HG03571 (cell line): Measurements from ENCODE around the gene KCNG2.
A peak's percentile ranks its signal among the peaks of the same experiment; 100 is the strongest.

Source experiments
- ATAC-seq: cut with Tn5 transposase; IDR thresholded peaks from one replicate; pipeline ENCODE4 v1.9.1; 2021; ENCODE audit not compliant: unreplicated experiment

The KCNG2 gene

DNA sequence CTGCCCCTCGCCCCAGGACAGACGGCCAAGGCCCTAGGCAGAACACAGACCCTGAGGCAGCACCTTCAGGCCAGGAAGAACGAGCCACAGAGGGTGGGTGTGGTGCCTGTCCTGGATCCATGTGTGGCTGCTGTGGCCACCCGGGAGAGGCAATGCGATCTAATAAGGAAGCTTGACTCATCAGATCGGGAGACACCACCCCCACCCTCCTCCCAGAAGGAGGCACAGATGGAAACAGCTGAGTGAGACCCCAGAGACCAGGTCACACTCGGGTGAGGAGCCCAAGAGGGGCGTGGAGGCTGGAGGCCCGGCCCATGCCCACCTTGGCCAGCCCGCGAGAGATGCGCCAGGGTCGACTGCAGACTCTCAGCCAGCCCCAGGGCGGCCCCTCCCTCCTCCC lies 20.3 kb downstream of the KCNG2 start:
- ATAC-seq, result no peak

DNA sequence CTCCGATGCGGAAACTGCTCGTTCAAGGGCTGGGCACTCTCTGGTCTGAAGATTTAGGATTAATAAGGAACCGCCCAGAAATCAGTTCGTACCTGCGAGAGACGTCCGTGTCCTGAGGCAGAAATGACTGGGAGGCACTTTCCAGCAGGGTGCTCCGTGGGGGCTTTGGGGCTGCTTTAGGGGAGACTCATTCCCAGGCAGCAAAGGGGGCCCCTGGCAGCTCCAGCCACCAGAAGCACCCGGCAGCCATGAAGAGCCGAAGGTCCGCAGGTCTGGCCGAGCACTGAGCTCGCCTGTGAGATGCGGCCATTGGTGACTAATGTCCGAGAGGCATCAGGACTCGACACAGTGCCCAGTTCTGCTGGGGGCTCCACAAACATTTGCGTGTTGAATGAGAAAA lies 20.9 kb downstream of the KCNG2 start:
- no peak for ATAC-seq

DNA sequence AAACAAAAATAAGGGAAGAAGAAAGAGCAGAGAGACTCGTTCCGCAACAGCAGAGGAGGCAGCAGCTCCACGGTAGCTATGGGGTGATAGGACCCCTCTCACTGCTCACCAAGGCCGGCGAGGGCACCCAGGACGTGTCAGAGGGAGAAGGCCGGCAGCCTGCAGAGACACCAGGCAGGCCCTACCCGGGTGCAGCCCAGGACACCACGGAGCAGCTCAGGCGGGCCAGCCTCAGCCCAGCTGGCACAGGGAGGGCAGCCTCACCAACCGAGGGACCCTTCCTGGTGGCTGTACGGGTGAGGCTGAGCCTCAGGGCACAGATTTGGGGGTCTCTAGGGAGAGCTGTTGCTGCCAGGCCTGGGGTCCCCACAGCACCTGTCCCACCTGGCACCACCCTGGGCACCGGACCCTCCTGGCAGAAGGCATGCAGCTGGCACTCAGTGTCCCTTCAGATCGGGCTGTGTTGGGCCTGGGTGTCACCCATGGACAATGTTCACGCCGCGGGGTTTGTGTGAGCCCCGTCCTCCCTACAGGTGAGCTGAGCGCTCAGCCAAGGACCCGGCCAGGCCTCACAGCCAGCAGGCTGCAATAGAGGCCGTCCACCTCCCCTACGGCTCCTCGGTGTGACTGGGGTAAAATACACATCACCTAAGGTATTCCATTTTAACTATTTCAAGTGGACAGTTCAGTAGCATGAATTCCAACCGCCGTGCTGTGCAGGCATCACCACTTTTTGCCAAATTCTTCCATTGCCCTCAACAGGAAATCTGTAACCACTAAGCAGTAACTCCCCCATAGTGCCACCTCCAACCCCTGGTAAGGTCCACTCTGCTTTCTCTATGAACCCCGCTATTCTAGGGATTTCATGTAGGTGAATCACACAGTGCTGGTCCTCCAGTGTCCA lies 21.6 kb downstream of the KCNG2 start:
- no peak for ATAC-seq

DNA sequence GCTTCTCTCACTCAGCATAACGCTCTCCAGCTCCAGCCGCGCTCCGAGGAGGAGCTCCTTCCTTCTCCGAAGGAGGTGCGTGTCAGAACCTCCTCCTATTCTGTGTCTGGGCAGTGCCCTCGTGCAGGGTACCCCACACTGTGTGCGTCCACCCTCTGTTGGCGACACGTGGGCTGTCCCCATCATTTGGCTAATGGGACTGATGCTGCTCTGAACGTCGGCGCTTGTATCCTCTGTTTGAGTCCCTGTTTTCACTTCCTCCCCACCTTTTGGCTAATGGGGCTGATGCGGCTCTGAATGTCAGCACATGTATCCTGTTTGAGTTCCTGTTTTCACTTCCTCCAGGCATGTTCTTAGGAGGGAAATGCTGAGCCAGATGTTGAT lies 22.2 kb downstream of the KCNG2 start:
- peak; percentile 74 for ATAC-seq

DNA sequence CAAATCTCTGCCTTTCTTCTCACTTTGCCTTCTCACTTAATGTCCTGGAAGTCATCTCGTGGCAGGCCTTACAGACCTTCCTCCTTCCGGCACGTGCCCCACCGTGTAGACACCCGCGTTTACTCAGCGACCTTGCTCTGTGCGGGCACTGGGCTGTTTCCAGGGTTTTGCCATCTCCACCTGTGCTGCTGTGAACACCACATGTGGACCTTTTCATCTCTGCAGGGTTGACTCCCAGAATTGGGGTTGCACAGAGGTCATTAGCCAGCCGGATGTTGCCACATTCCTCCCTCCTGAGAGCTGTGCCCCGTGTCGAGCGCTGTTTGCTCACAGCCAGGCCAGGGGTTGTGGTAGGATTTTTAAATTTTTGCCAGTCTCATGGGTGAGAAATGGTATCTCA lies 25.4 kb downstream of the KCNG2 start:
- ATAC-seq, result no peak

DNA sequence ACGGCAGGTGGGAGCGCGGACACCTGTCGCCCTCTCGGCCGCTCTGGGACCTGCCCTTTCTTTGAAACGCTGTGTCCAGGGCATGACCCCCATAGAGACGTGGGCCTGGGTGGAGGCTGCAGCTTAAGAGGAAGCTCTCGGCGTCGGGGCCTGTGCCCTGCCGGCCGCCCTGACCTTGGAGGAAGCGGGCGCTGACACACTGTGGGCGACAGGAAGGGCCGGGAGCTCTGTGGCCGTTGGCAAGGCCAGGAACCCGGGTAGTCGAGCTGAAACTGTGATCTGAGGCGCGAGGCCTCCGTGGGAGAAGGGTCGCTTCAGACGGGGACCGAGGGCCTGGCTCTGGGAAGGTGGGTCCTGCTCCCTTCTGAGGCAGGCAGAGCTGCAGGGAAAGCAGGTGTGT lies 28.2 kb downstream of the KCNG2 start:
- ATAC-seq, result no peak

DNA sequence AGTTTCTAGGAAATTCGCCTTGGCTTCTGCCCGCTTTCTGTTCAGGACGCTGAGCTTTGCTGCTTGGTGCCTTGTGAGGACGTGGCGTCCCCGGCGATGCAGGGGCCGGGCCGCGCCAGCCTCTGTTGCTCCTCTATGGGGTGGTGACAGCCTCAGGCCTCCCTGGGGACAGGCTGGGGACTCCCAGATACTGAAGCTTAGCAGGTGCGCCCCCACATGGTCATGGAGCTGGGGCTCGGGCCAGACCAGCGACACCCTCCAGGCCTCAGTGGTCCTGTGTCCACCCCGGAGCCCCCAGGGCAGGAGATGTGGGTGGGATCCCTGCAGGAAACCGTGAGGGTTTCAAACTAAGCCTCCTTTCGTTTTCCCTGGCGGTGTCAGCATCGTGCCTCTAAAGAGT lies 29.2 kb downstream of the KCNG2 start:
- no peak for ATAC-seq

DNA sequence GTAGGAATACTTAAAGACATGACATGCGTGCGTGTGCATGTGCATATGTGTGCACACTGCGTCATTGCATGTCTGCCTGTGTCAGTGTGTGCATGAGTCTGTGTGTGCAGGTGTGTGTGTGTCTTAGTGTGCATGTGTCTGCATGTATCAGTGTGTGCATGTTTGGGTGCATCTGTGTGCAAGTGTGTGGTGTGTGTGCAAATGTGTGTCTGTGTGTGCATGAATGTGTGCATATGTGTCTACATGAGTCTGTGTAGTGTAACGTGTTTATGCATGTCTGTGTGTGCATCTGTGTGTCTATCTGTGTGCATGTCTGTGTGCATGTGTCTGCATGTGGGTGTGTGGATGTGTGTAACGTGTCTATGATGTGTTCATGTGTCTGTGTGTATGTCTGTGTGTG lies 30.5 kb downstream of the KCNG2 start:
- no peak for ATAC-seq

DNA sequence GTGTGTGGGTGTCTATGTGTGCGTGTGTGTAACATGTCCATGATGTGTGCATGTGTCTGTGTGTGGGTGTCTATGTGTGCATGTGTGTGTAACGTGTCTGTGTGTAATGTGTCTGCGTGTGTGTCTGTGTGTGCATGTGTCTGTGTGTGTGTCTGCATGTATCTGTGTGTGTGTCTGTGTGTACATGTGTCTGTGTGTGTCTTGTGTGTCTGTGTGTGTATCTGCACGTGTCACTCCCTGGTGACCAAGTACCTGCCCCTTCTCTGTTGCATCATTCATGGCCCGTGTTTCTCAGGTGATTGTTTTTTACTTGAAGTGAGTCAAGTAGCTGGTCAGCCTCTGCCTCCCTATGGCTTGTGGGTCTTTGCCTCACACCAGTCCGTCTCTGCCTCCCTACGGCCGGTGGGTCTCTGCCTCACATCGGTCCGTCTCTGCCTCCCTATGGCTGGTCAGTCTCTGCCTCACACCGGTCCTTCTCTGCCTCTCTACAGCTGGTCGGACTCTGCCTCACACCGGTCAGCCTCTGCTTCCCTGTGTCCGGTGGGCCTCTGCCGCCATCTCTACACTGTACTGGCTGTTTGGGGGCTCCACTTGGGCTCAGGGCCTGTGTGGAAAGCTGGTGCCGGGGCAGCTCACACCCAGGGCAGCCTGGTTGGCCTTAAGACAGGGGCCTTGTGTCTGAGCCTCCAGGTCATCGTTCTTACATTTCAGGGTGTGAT lies 31.6 kb downstream of the KCNG2 start:
- no peak for ATAC-seq

DNA sequence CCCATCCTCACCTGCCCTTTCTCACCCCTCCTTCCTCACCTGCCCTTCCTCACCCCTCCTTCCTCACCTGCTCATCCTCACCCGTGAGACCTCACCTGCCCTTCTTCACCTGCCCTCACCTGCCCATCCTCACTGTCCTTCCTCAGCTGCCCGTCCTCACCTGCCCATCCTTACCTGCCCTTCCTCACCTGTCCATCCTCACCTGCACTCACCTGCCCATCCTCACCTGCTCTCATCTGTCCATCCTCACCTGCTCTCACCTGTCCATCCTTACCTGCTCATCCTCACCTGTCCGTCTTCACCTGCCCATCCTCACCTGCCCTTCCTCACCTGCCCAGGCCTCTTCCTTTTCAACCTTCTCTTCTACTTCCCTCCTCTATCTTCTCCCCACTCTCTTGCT lies 34.4 kb downstream of the KCNG2 start:
- no peak for ATAC-seq

DNA sequence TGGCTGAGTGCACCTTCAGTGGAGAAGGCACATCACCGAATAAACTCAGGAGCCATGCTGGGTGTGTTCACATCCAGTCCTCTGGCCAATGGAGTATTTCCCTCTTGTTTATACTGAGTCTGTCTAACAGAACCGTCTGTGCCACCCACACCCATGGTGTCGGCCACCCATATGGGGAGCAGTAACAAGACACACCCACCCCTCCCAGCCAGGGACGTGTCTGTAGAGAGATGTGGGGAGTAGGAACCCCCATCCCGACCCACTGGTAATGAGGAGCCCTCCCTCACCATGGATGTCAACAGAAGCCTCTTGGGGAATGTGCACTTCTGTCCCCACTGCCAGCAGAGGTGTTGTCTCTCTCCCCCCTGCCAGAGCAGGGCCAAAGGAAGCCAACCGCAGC lies 37.1 kb downstream of the KCNG2 start:
- ATAC-seq, result no peak

DNA sequence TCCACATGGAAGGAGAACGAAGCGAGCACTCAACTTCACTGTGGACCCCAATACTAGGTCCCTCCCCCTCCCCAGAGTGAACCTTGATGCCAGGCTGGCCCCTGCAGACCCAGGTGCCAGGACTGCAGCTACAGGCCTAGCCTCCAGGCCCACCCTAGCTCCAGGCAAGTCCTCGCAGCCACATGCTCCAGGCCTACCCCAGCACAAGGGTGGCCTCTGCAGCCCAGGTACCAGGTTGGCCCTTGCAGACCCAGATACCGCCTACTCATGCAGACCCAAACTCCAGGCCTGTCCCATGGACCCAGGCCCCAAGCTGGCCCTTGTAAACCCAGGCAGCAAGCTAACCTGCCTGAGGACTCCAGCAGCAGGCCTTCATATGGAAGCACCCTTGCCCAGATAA lies 44.2 kb downstream of the KCNG2 start:
- no peak for ATAC-seq

DNA sequence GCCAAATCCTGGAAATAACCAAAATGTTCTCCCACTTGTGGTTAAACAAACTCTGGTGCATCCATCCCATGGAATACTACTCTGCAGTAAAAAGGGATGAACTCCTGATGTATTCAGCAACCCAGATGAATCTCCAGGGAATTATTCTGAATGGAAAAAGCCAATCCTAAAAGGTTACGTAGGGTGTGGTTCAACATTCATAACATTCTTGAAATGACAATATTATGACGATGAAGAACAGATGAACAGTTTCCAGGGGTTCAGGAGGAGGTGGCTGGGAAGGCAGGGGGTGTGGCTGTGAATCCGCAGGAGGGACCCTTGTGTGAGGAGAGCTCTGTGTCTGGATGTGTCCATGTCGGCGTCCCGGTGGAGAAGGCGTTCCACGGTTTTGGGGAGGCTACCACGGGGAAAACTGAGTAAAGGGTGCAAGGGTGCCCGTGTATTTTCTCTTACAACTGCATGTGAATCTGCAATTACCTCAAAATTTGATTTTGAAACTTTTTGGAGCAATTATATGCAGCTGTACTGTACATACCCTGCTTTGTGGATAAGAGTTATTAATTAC lies 47.3 kb downstream of the KCNG2 start:
- ATAC-seq, result no peak

DNA sequence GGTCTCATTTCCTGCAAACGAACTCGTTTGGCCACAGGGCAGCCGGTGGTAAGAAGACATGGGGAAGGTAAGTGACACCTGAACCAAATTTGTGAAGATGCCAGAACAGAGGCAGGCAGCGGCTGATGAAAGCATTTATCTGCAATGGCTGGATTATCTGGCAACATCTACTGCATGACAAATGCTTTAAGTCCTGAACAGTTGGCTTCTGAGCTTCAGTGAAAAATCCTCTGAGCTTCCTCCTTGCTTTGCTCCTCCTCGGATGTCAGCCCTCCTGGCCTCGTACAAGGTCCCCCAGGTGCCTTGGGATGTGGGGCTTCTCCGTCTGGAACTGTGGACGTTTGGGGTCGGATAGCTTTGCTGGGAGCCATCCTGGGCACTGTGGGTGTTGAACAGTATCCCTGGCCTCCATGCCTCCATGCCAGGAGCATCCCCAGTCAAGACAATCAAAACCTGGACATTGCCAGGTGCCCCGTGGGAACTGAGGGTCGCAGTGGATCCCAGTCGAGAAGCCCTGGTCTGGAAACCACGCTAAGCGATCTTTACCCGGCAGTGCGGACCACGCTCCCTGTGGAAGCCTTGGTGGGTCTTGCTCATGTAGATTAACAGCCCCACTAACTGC lies 49.3 kb downstream of the KCNG2 start:
- ATAC-seq, result no peak

DNA sequence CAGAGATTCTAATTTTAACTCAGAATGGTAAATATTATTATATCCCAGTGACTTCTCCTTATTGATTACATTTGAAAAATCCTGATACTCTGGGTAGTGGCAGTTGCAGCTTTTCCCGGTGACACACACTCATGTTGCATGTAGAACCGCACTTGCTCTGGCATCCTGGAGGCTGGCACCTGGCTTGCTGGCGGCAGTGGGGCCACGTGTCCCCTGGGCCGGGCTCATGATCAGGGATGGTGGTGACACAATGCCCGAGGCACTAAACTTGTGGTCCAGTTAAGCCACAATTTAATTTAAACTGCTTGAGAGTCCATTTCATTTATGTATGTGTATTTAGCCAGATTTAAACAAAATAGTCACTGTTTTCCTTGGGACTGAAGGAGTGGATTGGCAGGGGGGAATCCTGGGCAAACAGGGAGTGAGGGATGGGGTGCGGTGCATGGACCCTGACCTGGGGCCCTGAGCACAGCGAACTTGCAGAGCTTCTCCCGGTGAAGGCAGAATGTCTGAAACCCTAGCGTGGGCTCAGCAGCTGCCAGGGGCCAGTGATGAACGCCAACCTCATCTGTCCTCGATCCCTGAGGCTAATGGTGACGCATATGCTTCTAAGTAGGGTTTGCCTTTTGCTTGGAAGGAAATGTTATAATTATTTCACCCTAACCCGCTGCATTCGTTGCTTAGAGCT lies 50.0 kb downstream of the KCNG2 start:
- ATAC-seq, result no peak

DNA sequence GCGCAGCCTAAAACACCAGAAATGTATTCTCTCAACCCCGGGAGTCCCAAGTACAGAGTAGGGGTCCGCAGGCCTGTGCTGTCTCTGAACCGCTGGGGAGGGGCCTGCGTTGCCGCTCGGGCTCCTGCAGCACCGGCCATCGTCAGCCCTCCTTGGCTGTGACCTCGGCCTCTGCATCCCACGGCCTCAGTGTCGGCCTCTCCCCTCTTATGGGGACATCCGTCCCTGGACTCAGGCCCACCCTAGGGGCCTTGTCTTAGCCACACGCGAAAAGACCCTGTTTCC lies 50.5 kb downstream of the KCNG2 start:
- no peak for ATAC-seq

DNA sequence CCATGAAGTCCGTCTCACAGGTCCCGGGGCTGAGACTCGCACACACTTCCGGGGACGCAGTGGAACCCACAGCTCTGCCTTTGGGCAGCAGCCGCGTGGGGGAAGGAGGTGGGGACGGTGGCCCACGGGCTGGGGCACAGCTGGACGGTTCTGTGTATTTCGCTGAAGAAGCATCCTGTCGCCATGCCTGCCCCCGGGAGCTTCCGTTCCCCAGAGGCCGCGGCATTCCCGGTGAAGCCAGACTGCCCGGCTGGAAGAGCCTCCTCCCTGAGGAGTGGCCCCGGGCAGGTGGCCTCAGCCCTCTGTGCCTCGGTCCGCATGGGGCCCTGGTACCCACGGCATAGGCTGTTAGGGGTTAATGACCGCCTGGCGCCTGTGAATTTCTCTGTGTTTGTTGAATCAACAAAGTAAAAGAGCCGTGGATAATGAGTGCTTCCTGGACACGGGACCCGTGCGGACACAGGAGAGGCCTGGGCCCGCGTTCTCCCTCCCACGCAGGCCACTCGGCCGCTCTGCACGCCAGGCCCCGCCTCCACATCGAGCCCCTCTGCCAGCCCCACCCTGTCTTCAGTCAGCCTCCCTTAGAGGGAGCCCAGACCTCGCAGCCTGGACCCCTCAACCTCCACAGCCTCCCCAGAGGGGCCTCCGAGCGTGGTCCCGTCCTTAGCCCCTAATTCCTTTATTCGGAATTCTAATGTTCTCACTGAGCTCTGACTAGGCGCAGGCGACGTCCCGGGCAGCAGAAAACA lies 51.0 kb downstream of the KCNG2 start:
- ATAC-seq, result no peak

DNA sequence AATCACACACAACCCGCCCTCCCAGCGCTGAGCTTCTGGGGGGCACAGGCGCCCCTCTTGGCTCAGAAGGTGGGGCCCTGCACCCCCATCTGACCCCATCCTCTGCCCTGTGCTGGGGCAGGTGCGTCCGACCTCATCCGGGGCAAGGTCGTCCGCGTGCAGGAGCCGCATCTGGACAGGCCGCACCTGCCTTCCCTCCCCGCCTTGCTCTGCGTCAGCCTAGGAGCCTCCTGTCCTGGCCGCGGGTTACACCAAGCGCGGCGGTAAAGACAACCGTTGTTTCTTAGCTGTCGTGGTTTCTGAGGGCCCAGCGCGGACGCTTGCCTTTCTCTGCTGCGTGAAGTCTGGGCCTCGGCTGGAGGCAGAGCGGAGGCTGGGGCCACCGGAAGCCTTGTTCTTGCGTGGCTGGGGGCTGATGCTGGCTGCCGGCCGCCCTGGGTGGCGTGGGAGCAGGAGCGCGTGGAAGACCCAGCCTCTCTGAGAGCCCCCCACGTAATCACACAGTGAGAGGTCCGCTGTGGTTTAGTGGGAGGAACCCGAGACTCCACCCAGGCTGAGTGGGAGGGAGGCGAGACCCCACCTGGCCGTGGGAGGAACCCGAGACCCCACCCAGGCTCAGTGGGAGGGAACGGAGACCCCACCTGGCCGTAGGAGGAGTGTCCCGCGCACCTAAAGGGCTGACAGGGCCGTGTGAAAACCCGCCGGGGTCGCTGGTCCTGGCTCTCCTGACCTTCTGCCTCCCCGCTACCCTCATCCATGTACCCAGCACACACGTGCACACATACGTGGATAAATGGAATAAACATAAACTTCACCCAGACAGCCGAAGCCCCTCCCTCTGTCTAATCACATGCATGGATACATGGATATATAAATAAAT lies 51.8 kb downstream of the KCNG2 start:
- no peak for ATAC-seq

DNA sequence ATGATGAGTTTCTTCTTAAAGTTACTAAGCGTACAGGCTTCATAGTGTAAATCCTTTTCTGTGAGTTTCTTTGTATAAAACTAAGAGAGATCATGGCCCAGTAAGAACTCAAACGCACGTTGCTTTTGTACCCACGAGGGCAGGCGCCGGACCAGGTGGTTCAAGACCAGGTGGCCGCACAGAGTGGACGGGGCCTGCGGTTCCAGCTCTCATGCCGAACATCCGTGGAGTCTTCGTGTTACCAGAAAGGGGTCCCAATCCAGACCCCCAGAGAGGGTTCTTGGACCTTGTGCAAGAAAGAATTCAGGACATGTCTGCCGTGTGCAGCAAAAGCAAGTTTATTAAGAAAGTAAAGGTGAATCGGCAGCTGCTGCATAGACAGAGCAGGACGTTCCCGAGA lies 53.0 kb downstream of the KCNG2 start:
- ATAC-seq, result no peak

DNA sequence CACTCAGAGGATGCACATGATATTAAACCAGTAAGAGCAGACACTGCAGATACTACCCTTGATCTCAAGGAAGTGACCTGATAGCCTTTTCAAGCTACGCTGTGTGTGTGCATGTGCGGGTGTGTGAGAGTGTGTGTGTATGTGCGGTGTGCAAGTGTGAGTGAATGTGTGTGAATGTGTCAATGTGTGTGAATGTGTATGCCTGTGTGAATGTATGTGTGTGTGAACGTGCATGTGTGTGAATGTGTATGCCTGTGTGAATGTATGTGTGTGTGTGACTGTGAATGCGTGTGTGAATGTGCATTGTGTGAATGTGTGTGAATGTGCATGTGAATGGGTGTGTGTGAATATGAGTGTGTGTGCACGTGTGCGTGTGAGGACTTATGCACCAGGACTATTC lies 53.8 kb downstream of the KCNG2 start:
- no peak for ATAC-seq
